ENCODE data around the gene UQCC3.

- TF ChIP-seq CTCF (IDR thresholded peaks at IDR 0.05), result peak in 1 of 6 experiments; percentile 7
- TF ChIP-seq POLR2A (IDR thresholded peaks at IDR 0.05), result peak in 1 of 2 donors; percentile 74
These were observed at the start of gene UQCC3, which contains the start of gene LBHD1 for GRCh38 chr11:62671608-62672389.
